GM18505 (cell line): ENCODE measurements around the gene HAAO.

Experiments used
- ATAC-seq: cut with Tn5 transposase; IDR thresholded peaks from one replicate; pipeline ENCODE4 v1.9.1; 2021; ENCODE audit not compliant: unreplicated experiment
- POLR2A ChIP-seq: IDR thresholded peaks from 4 replicates; pipeline ENCODE4 v1.6.1; 2011; ENCODE audit warnings: borderline replicate concordance; ENCODE audit not compliant: insufficient read depth, insufficient read length; ENCODE audit errors: extremely low read depth

HAAO gene

GRCh38 chr2:42777883-42778805 lies 14.2 kb downstream of the HAAO start:
- no peak for ATAC-seq
- no peak for TF ChIP-seq POLR2A

- no peak for TF ChIP-seq POLR2A
These were observed 16.6 kb downstream of the HAAO start for GRCh38 chr2:42775810-42776209.

GRCh38 chr2:42775186-42775585 lies 17.2 kb downstream of the HAAO start:
- TF ChIP-seq POLR2A = no peak
- no peak for ATAC-seq

More at GRCh38 chr2:42775810-42776209, 16.6 kb downstream of the HAAO start:
- no peak for ATAC-seq

- no peak for TF ChIP-seq POLR2A
- ATAC-seq = no peak
These were observed 20.7 kb downstream of the HAAO start for GRCh38 chr2:42771546-42772153.

GRCh38 chr2:42770288-42771131 lies 21.9 kb downstream of the HAAO start:
- no peak for TF ChIP-seq POLR2A
- ATAC-seq = no peak

- ATAC-seq = no peak
- no peak for TF ChIP-seq POLR2A
These were observed 22.6 kb downstream of the HAAO start for GRCh38 chr2:42769583-42770287.

GRCh38 chr2:42768706-42769256 lies 23.6 kb downstream of the HAAO start:
- ATAC-seq = no peak
- no peak for TF ChIP-seq POLR2A

- ATAC-seq = no peak
- no peak for TF ChIP-seq POLR2A
These were observed 24.3 kb downstream of the HAAO start for GRCh38 chr2:42767899-42768705.

GRCh38 chr2:42767080-42767898 lies 25.1 kb downstream of the HAAO start:
- no peak for TF ChIP-seq POLR2A
- no peak for ATAC-seq

GRCh38 chr2:42765686-42766085 lies 26.7 kb downstream of the HAAO start:
- ATAC-seq = no peak
- no peak for TF ChIP-seq POLR2A

- ATAC-seq = no peak
- TF ChIP-seq POLR2A = no peak
These were observed 27.5 kb downstream of the HAAO start for GRCh38 chr2:42764901-42765300.

- ATAC-seq = no peak
- no peak for TF ChIP-seq POLR2A
These were observed 28.3 kb downstream of the HAAO start, which contains the start of gene OXER1 for GRCh38 chr2:42764096-42764495. OXER1 (minus strand) TSS chr2:42764135; CDS start chr2:42764062, 73 bp downstream.
